Measurements from ENCODE around the gene PPAT. TPM values are rescaled to one million over a fixed set of nuclear protein-coding genes. Genes with fewer than 3 reads are reported as not detected.

Gene PPAT
- total RNA-seq, 1 donor from 2014 or later: 12.9 TPM

- ChIA-PET CTCF (no interaction called here), POLR2A (no interaction called here)
- intact Hi-C loops (cut with micrococcal nuclease): no loop called here
- Mint-ChIP-seq H3K36me3 (ENCODE audit: low read depth) (peaks cover 33% of the 10 kb centered on the region), H3K27ac (no peak overlapping the region), H3K9me3 (no peaks in the 10 kb centered on the region), H3K4me3 (no peak overlapping the region), H3K27me3 (no peaks in the 10 kb centered on the region), H3K4me1 (no peaks in the 10 kb centered on the region)
- ATAC-seq (ENCODE audit: low read depth) (no peak), DNase-seq (no peak)
- TF ChIP-seq CTCF (IDR thresholded peaks at IDR 0.05): no peak
These were observed 29.3 kb downstream of the PPAT start for GRCh38 chr4:56406151-56406550.

GRCh38 chr4:56405016-56405415 is 30.4 kb downstream of the PPAT start:
- H3K4me1 Mint-ChIP-seq: no peaks in the 10 kb centered on the region
- peaks cover 43% of the 10 kb centered on the region for H3K36me3 Mint-ChIP-seq (ENCODE audit: low read depth)
- no peaks in the 10 kb centered on the region for H3K9me3 Mint-ChIP-seq
- no peak for TF ChIP-seq CTCF (IDR thresholded peaks at IDR 0.05)
- no peaks in the 10 kb centered on the region for H3K27me3 Mint-ChIP-seq
- H3K4me3 Mint-ChIP-seq: no peak overlapping the region
- ATAC-seq (ENCODE audit: low read depth) (no peak), DNase-seq (no peak)
- CTCF ChIA-PET: interaction anchor here (1.2 kb wide), 1 partner anchor 16 kb away, joined by 3 read pairs; no protein-coding TSS in a partner anchor
- POLR2A ChIA-PET: no interaction called here
- H3K27ac Mint-ChIP-seq: no peak overlapping the region
- intact Hi-C loops (cut with micrococcal nuclease): no loop called here

GRCh38 chr4:56400560-56400959 is 34.9 kb downstream of the PPAT start:
- ATAC-seq (ENCODE audit: low read depth) (no peak), DNase-seq (no peak)
- TF ChIP-seq CTCF (IDR thresholded peaks at IDR 0.05): no peak
- H3K27ac Mint-ChIP-seq: no peak overlapping the region
- intact Hi-C loops (cut with micrococcal nuclease): no loop called here
- H3K36me3 Mint-ChIP-seq (ENCODE audit: low read depth): peaks cover 42% of the 10 kb centered on the region
- ChIA-PET CTCF (no interaction called here), POLR2A (no interaction called here)
- no peaks in the 10 kb centered on the region for H3K9me3 Mint-ChIP-seq
- H3K4me3 Mint-ChIP-seq: no peak overlapping the region
- no peaks in the 10 kb centered on the region for H3K4me1 Mint-ChIP-seq
- no peaks in the 10 kb centered on the region for H3K27me3 Mint-ChIP-seq

- ATAC-seq (ENCODE audit: low read depth) (no peak), DNase-seq (no peak)
- intact Hi-C loops (cut with micrococcal nuclease): no loop called here
- peaks cover 22% of the 10 kb centered on the region for H3K36me3 Mint-ChIP-seq (ENCODE audit: low read depth)
- no peak for TF ChIP-seq CTCF (IDR thresholded peaks at IDR 0.05)
- ChIA-PET POLR2A (no interaction called here), CTCF (no interaction called here)
- H3K4me1 Mint-ChIP-seq: peaks cover 23% of the 10 kb centered on the region
- H3K27me3 Mint-ChIP-seq: no peaks in the 10 kb centered on the region
- no peaks in the 10 kb centered on the region for H3K9me3 Mint-ChIP-seq
- H3K27ac Mint-ChIP-seq: no peak overlapping the region
- H3K4me3 Mint-ChIP-seq: no peak overlapping the region
These were observed 44.1 kb downstream of the PPAT start for GRCh38 chr4:56391270-56391669.

- no peak overlapping the region for H3K27ac Mint-ChIP-seq
- DNase-seq (no peak), ATAC-seq (ENCODE audit: low read depth) (no peak)
- H3K9me3 Mint-ChIP-seq: no peaks in the 10 kb centered on the region
- ChIA-PET POLR2A (interaction anchor here (0.6 kb wide), 1 partner anchor 1033 kb away, joined by 3 read pairs; no protein-coding TSS in a partner anchor), CTCF (no interaction called here)
- H3K4me1 Mint-ChIP-seq: peaks cover 27% of the 10 kb centered on the region
- H3K27me3 Mint-ChIP-seq: no peaks in the 10 kb centered on the region
- intact Hi-C loops (cut with micrococcal nuclease): loop anchor here (5.0 kb wide), 1 partner anchor 842 kb away; the partner anchor contains the start of gene CLOCK
- no peak overlapping the region for H3K4me3 Mint-ChIP-seq
- peaks cover 13% of the 10 kb centered on the region for H3K36me3 Mint-ChIP-seq (ENCODE audit: low read depth)
- TF ChIP-seq CTCF (IDR thresholded peaks at IDR 0.05): no peak
These were observed 45.9 kb downstream of the PPAT start for GRCh38 chr4:56389558-56389957.

Measured in activated B cell treated with CpG ODN at 0.5 μM for 24 hours (primary cell).